BJ (cell line): ENCODE measurements around the gene FNDC5. TPM values are rescaled to one million over a fixed set of nuclear protein-coding genes. Genes with fewer than 3 reads are reported as not detected.

Experiments used
- CTCF ChIA-PET: fragments of 350-600 bp; formaldehyde crosslinking; extraction: SDS; loops from one replicate; lab custom pipeline; 2021; ENCODE audit warnings: antibody characterized with exemption, inconsistent platforms; lab: Yijun Ruan, JAX
- POLR2A ChIA-PET: fragments of 300-600 bp; sonication (Branson Sonifier 250); formaldehyde crosslinking; extraction: SDS; loops from one replicate; lab custom pipeline; 2021; ENCODE audit warnings: antibody characterized with exemption; lab: Charles Lee
- DNase-seq: peaks from one replicate; pipeline ENCODE4 v3.0.0-alpha.2; 2011; ENCODE audit warnings: low read depth
- H3K27me3 ChIP-seq: 2 replicates; pipeline ENCODE4 v1.6.0; 2011; ENCODE audit warnings: low read length; ENCODE audit not compliant: control insufficient read depth, insufficient read depth
- H3K36me3 ChIP-seq: 2 replicates; pipeline ENCODE4 v1.5.1; 2011; ENCODE audit warnings: low read length; ENCODE audit not compliant: control insufficient read depth, insufficient read depth
- H3K4me3 ChIP-seq: 2 replicates; pipeline ENCODE4 v1.5.1; 2011; ENCODE audit warnings: low read depth, mild to moderate bottlenecking, control low read depth, low read length
- CTCF ChIP-seq: IDR thresholded peaks from 2 replicates; pipeline ENCODE4 v1.5.1; 2011; ENCODE audit warnings: low read depth, mild to moderate bottlenecking, control low read depth, inconsistent platforms, low read length, moderate library complexity; ENCODE audit not compliant: insufficient read depth
- polyA plus RNA-seq: library from polyadenylated mRNA; depleted of rRNA; stranded (reverse); fragments of >200 nt; gene quantifications from 2 replicates; pipeline ENCODE4 v1.2.3, GENCODE V29; 2011

FNDC5 gene
- polyA plus RNA-seq, 1 experiment = 1.2 TPM

- no peak for DNase-seq
- Histone ChIP-seq H3K27me3 (no peaks in the 10 kb centered on the region), H3K4me3 (no peak overlapping the region), H3K36me3 (peaks cover 4% of the 10 kb centered on the region)
- CTCF ChIA-PET = no interaction called here
- POLR2A ChIA-PET = no interaction called here
- TF ChIP-seq CTCF = no peak
Measured at GRCh38 chr1:32828341-32828740, 42.4 kb downstream of the FNDC5 start.

- DNase-seq = no peak
- no peak for TF ChIP-seq CTCF
- ChIA-PET POLR2A (no interaction called here), CTCF (no interaction called here)
- peaks cover 2% of the 10 kb centered on the region for H3K36me3 ChIP-seq
- H3K27me3 ChIP-seq = no peaks in the 10 kb centered on the region
- no peak overlapping the region for H3K4me3 ChIP-seq
Measured at GRCh38 chr1:32825181-32825580, 45.5 kb downstream of the FNDC5 start.

GRCh38 chr1:32818804-32819541, 51.7 kb downstream of the FNDC5 start:
- Histone ChIP-seq H3K4me3 (peak overlapping the region; percentile 69), H3K27me3 (no peaks in the 10 kb centered on the region), H3K36me3 (peaks cover 2% of the 10 kb centered on the region; the same call in 1 of the 2 replicates)
- CTCF ChIA-PET = interaction anchor here (0.6 to 0.7 kb wide), 2 partner anchors 24 to 80 kb away, joined by 3 read pairs; no protein-coding TSS in a partner anchor
- no peak for DNase-seq
- POLR2A ChIA-PET = no interaction called here
- TF ChIP-seq CTCF = no peak

GRCh38 chr1:32817815-32818786, 52.6 kb downstream of the FNDC5 start:
- POLR2A ChIA-PET = no interaction called here
- no peak for DNase-seq
- no peaks in the 10 kb centered on the region for H3K27me3 ChIP-seq
- TF ChIP-seq CTCF = 0 out of 2 replicates have a peak, but pooled peaks have one; percentile 15
- H3K4me3 ChIP-seq = peak overlapping the region; percentile 69
- CTCF ChIA-PET = interaction anchor here (0.7 kb wide), 1 partner anchor 23 kb away, joined by 3 read pairs; no protein-coding TSS in a partner anchor
- H3K36me3 ChIP-seq = peaks cover 2% of the 10 kb centered on the region; the same call in 1 of the 2 replicates
